ENCODE measurements around the gene DSTN. TPM values are rescaled to one million over a fixed set of nuclear protein-coding genes. Genes with fewer than 3 reads are reported as not detected.

The DSTN gene
- total RNA-seq, 1 donor, result 348 TPM

- no peak overlapping the region for H3K4me3 ChIP-seq (ENCODE audit: low read depth, low read length)
- TF ChIP-seq CTCF (IDR thresholded peaks at IDR 0.05; ENCODE audit: insufficient read depth, low read length), result no peak
- DNase-seq (ENCODE audit: low read depth), result peak; percentile 78
Measured at GRCh38 chr20:17543531-17544131, 26.2 kb upstream of the DSTN start.

GRCh38 chr20:17545127-17545526, 24.7 kb upstream of the DSTN start:
- no peak for TF ChIP-seq CTCF (IDR thresholded peaks at IDR 0.05; ENCODE audit: insufficient read depth, low read length)
- no peak for DNase-seq (ENCODE audit: low read depth)
- H3K4me3 ChIP-seq (ENCODE audit: low read depth, low read length), result no peak overlapping the region

- no peak for TF ChIP-seq CTCF (IDR thresholded peaks at IDR 0.05; ENCODE audit: insufficient read depth, low read length)
- H3K4me3 ChIP-seq (ENCODE audit: low read depth, low read length), result no peak overlapping the region
- no peak for DNase-seq (ENCODE audit: low read depth)
Measured at GRCh38 chr20:17549131-17549530, 20.7 kb upstream of the DSTN start.

GRCh38 chr20:17555106-17555505, 14.8 kb upstream of the DSTN start:
- no peak overlapping the region for H3K4me3 ChIP-seq (ENCODE audit: low read depth, low read length)
- no peak for TF ChIP-seq CTCF (IDR thresholded peaks at IDR 0.05; ENCODE audit: insufficient read depth, low read length)
- no peak for DNase-seq (ENCODE audit: low read depth)

- H3K4me3 ChIP-seq (ENCODE audit: low read depth, low read length), result no peak overlapping the region
- TF ChIP-seq CTCF (IDR thresholded peaks at IDR 0.05; ENCODE audit: insufficient read depth, low read length), result no peak
- DNase-seq (ENCODE audit: low read depth), result peak; percentile 72
Measured at GRCh38 chr20:17556837-17557674, 12.8 kb upstream of the DSTN start.

- DNase-seq (ENCODE audit: low read depth), result peak; percentile 74
- TF ChIP-seq CTCF (IDR thresholded peaks at IDR 0.05; ENCODE audit: insufficient read depth, low read length), result no peak
- H3K4me3 ChIP-seq (ENCODE audit: low read depth, low read length), result no peak overlapping the region
Measured at GRCh38 chr20:17557675-17558006, 12.2 kb upstream of the DSTN start.

All from fibroblast of the aortic adventitia (primary cell).